Measurements from ENCODE around the gene WASL. TPM values are rescaled to one million over a fixed set of nuclear protein-coding genes. Genes with fewer than 3 reads are reported as not detected.
A peak's percentile ranks its signal among the peaks of the same experiment; 100 is the strongest.
"Not testable (repeated sequence)": the region's sequence is repeated elsewhere in the genome, so short reads cannot be mapped to it uniquely, and the experiment has no call there.

WASL gene
- total RNA-seq, 1 donor from 2014 or later: 38.2 TPM

DNA sequence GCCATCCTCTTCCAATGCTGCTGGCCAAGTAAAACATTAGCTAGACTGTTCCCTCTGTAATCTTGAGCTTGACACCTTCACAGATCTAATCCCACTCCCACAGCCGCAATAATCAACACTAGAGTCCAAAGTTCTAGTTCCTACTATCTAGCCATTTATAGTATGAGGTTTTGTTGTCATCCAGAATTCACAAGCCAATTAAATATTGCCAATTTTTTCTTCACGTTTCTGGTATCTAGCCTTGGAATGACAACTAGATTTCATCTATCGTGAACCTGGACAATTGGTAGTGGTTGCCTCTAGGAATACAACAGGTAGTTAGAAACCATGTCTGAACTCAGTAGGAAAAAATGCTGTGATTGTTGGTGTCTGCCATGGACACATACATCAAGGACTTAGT lies 10.4 kb downstream of the WASL start:
- peaks cover 8% of the 10 kb centered on the region for H3K9me3 Mint-ChIP-seq (ENCODE audit: low read depth)
- TF ChIP-seq, protein P1, sequence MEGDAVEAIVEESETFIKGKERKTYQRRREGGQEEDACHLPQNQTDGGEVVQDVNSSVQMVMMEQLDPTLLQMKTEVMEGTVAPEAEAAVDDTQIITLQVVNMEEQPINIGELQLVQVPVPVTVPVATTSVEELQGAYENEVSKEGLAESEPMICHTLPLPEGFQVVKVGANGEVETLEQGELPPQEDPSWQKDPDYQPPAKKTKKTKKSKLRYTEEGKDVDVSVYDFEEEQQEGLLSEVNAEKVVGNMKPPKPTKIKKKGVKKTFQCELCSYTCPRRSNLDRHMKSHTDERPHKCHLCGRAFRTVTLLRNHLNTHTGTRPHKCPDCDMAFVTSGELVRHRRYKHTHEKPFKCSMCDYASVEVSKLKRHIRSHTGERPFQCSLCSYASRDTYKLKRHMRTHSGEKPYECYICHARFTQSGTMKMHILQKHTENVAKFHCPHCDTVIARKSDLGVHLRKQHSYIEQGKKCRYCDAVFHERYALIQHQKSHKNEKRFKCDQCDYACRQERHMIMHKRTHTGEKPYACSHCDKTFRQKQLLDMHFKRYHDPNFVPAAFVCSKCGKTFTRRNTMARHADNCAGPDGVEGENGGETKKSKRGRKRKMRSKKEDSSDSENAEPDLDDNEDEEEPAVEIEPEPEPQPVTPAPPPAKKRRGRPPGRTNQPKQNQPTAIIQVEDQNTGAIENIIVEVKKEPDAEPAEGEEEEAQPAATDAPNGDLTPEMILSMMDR (IDR thresholded peaks at IDR 0.05; ENCODE audit: unreplicated experiment): no peak
- peaks cover 9% of the 10 kb centered on the region for H3K36me3 Mint-ChIP-seq (ENCODE audit: insufficient read depth)
- peak overlapping the region; percentile 54 for H3K27ac Mint-ChIP-seq
- peaks cover 26% of the 10 kb centered on the region for H3K4me1 Mint-ChIP-seq (ENCODE audit: low read depth)
- H3K27me3 Mint-ChIP-seq: no peaks in the 10 kb centered on the region
- no peak overlapping the region for H3K4me3 Mint-ChIP-seq (ENCODE audit: low read depth)
- DNase-seq (ENCODE audit: low spot score, unreplicated experiment): no peak

DNA sequence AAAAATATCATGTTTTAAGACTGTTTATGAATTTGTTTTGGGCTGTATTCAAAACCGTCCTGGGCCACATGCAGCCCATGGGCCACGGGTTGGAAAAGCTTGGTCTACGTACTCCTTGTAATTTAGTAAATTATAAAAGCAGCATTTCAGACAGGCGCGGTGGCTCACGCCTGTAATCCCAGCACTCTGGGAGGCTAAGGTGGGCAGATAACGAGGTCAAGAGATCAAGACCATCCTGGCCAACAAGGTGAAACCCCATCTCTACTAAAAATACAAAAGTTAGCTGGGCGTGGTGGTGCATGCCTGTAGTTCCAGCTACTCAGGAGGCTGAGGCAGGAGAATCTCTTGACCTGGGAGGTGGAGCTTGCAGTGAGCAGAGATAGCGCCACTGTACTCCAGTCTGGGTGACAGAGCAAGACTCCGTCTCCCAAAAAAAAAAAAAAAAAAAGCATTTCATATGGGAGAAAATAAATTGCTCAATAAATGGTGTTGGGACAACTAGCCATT lies 11.6 kb downstream of the WASL start:
- Mint-ChIP-seq H3K36me3 (ENCODE audit: insufficient read depth) (peaks cover 17% of the 10 kb centered on the region), H3K27ac (peak overlapping the region; percentile 45), H3K9me3 (ENCODE audit: low read depth) (peaks cover 17% of the 10 kb centered on the region), H3K4me1 (ENCODE audit: low read depth) (peaks cover 23% of the 10 kb centered on the region)
- H3K27me3 Mint-ChIP-seq; H3K4me3 Mint-ChIP-seq (ENCODE audit: low read depth); DNase-seq (ENCODE audit: low spot score, unreplicated experiment): not testable (repeated sequence)

DNA sequence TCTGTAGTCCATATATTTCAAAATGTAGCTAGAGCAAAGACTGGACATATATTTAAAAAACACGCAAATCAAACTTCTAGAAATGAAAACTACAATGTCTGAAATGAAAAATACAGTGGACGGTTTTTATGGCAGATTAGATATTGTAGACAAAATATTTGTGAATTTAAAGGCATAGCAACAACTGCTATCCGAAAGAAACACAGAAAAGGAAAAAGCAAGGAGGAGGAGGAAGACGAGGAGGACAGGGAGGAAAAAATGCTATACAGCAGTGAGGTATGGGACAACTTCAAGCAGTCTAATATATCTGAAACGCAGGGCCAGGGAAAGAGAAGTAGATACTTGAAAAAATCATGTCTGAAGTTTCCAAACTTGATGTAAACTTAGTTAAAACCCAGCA lies 13.3 kb downstream of the WASL start:
- H3K4me1 Mint-ChIP-seq (ENCODE audit: low read depth): peaks cover 22% of the 10 kb centered on the region
- H3K27me3 Mint-ChIP-seq: no peaks in the 10 kb centered on the region
- H3K9me3 Mint-ChIP-seq (ENCODE audit: low read depth): peaks cover 22% of the 10 kb centered on the region
- DNase-seq (ENCODE audit: low spot score, unreplicated experiment): no peak
- H3K27ac Mint-ChIP-seq: peak overlapping the region; percentile 19
- no peak overlapping the region for H3K4me3 Mint-ChIP-seq (ENCODE audit: low read depth)
- TF ChIP-seq, protein P1 (IDR thresholded peaks at IDR 0.05; ENCODE audit: unreplicated experiment): no peak
- H3K36me3 Mint-ChIP-seq (ENCODE audit: insufficient read depth): peaks cover 21% of the 10 kb centered on the region

DNA sequence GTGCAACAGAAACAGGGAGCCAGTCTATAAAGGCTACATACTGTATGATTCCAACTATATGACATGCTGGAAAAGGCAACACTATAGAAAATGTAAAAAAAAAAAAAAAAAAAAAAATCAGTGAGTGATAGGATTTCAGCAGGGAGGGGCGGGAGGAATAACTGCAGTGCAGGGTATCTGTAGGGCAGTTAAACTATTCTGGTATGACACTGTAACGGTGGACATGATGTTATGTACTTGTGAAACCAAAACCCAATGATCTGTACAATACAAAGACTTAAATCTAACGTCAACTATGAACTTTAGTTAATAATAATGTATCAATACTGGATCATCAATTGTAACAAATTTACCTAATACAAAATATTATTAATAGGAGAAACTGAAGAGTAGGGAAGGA lies 14.3 kb downstream of the WASL start:
- no peak for DNase-seq (ENCODE audit: low spot score, unreplicated experiment)
- TF ChIP-seq, protein P1 (IDR thresholded peaks at IDR 0.05; ENCODE audit: unreplicated experiment): no peak
- Mint-ChIP-seq H3K36me3 (ENCODE audit: insufficient read depth) (peaks cover 21% of the 10 kb centered on the region), H3K4me3 (ENCODE audit: low read depth) (no peak overlapping the region), H3K9me3 (ENCODE audit: low read depth) (peaks cover 22% of the 10 kb centered on the region), H3K4me1 (ENCODE audit: low read depth) (peaks cover 22% of the 10 kb centered on the region), H3K27me3 (no peaks in the 10 kb centered on the region), H3K27ac (no peak overlapping the region)

DNA sequence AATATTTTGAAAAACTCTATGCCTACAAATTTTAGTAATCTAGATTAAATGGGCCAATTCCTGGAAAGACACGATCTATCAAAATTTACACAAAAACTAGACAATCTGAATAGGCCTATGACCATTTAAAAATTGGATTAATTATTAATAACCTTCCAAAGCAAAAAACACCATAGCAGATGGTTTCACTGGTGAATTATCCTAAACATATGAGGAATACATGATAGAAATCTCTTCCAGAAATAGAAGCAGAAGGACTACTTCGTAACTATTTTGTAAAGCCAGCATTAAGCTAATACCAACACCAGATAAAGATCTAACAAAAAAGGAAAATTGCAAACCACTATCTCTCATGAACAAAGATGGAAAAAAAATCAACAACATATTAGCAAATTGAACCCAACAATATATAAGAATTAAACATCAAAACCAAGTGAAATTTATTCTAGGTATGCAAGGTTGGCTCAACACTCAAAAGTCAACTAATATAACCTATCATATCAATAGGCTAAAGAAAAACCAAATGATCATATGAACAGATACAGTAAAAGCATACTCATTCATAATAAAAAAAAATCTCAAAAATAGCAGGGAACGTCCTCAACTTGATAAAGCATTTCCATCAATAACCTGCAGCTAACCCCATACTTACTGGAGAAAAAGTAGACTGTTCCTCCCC lies 16.3 kb downstream of the WASL start:
- Mint-ChIP-seq H3K4me1 (ENCODE audit: low read depth) (peaks cover 16% of the 10 kb centered on the region), H3K36me3 (ENCODE audit: insufficient read depth) (peaks cover 17% of the 10 kb centered on the region), H3K4me3 (ENCODE audit: low read depth) (no peak overlapping the region), H3K27ac (no peak overlapping the region), H3K9me3 (ENCODE audit: low read depth) (peaks cover 14% of the 10 kb centered on the region), H3K27me3 (no peaks in the 10 kb centered on the region)
- TF ChIP-seq, protein P1 (IDR thresholded peaks at IDR 0.05; ENCODE audit: unreplicated experiment): no peak
- no peak for DNase-seq (ENCODE audit: low spot score, unreplicated experiment)

DNA sequence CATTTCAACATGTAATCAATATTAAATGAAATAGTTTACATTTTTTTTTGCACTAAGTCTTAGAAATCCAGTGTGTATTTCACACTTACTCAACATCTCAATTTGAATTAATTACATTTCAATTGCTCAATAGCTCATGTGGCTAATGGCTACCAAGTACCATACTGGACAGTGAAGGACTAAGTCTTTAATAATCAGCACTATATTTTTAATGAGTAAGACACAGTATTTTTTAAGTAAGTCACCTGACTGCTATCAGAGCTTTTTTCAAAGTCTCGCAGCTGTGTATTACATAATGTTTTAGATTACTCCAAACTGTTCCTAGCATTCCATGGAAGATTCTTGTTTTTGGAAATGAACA lies 19.6 kb downstream of the WASL start:
- Mint-ChIP-seq H3K4me1 (ENCODE audit: low read depth) (peaks cover 27% of the 10 kb centered on the region), H3K36me3 (ENCODE audit: insufficient read depth) (peaks cover 17% of the 10 kb centered on the region), H3K27ac (no peak overlapping the region), H3K27me3 (no peaks in the 10 kb centered on the region), H3K4me3 (ENCODE audit: low read depth) (no peak overlapping the region), H3K9me3 (ENCODE audit: low read depth) (peaks cover 14% of the 10 kb centered on the region)
- no peak for DNase-seq (ENCODE audit: low spot score, unreplicated experiment)
- TF ChIP-seq, protein P1 (IDR thresholded peaks at IDR 0.05; ENCODE audit: unreplicated experiment): no peak

Data from progenitor cell of endocrine pancreas (in vitro differentiated cells).